Hindlimb muscle (tissue), 1 donor: ENCODE results near the gene FOXL2. TPM values are rescaled to one million over a fixed set of nuclear protein-coding genes. Genes with fewer than 3 reads are reported as not detected.

ENCODE experiments used
- polyA plus RNA-seq: library from polyadenylated mRNA; unstranded; fragments of 120-200 nt; gene quantifications from one replicate; pipeline ENCODE4 v1.2.1, GENCODE V29; 2013; ENCODE audit not compliant: insufficient read length

Gene FOXL2
- polyA plus RNA-seq, 1 donor: not detected

Other genes starting within 250 kb of the FOXL2 start
- gene PIK3CB, start 112.2 kb downstream of the FOXL2 start, polyA plus RNA-seq: 12.1 TPM
- gene FOXL2NB, start 80 bp upstream of the FOXL2 start, polyA plus RNA-seq: 0.08 TPM
- gene PRR23A, start 59.1 kb upstream of the FOXL2 start, polyA plus RNA-seq: not detected
- gene PRR23B, start 73.8 kb upstream of the FOXL2 start, polyA plus RNA-seq: not detected
- gene PRR23C, start 97.8 kb upstream of the FOXL2 start, polyA plus RNA-seq: not detected